Measurements from ENCODE around the gene S100B. TPM values are rescaled to one million over a fixed set of nuclear protein-coding genes. Genes with fewer than 3 reads are reported as not detected.

Gene S100B
- total and polyA plus RNA-seq, 9 of the 15 experiments (the other 6 are each of a cell fraction or from before 2014, with no cell fraction given): not detected

DNA sequence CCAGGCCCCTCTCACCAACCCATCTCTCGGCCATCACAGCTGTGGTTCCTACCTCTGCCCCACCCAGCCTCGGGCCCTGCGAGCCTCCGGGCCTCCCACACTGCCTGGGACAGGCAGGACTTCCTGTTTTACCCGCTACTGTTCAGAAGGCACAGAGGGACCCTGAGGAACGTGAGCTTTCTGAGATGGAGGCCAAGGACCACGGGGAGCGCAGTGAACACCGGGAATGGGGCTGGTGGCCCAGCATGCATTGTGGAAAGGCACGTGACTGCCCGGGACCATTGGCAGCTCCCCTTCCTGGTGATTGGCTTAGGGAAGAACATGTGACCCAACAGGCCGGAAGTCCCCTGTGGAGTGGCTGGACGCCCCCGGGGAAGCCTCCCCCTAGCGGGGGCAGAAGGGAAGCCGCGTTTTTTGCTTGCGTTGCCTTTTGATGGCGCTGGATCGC, 7.0 kb downstream of the S100B start (continued):
- TF ChIP-seq, protein P1, sequence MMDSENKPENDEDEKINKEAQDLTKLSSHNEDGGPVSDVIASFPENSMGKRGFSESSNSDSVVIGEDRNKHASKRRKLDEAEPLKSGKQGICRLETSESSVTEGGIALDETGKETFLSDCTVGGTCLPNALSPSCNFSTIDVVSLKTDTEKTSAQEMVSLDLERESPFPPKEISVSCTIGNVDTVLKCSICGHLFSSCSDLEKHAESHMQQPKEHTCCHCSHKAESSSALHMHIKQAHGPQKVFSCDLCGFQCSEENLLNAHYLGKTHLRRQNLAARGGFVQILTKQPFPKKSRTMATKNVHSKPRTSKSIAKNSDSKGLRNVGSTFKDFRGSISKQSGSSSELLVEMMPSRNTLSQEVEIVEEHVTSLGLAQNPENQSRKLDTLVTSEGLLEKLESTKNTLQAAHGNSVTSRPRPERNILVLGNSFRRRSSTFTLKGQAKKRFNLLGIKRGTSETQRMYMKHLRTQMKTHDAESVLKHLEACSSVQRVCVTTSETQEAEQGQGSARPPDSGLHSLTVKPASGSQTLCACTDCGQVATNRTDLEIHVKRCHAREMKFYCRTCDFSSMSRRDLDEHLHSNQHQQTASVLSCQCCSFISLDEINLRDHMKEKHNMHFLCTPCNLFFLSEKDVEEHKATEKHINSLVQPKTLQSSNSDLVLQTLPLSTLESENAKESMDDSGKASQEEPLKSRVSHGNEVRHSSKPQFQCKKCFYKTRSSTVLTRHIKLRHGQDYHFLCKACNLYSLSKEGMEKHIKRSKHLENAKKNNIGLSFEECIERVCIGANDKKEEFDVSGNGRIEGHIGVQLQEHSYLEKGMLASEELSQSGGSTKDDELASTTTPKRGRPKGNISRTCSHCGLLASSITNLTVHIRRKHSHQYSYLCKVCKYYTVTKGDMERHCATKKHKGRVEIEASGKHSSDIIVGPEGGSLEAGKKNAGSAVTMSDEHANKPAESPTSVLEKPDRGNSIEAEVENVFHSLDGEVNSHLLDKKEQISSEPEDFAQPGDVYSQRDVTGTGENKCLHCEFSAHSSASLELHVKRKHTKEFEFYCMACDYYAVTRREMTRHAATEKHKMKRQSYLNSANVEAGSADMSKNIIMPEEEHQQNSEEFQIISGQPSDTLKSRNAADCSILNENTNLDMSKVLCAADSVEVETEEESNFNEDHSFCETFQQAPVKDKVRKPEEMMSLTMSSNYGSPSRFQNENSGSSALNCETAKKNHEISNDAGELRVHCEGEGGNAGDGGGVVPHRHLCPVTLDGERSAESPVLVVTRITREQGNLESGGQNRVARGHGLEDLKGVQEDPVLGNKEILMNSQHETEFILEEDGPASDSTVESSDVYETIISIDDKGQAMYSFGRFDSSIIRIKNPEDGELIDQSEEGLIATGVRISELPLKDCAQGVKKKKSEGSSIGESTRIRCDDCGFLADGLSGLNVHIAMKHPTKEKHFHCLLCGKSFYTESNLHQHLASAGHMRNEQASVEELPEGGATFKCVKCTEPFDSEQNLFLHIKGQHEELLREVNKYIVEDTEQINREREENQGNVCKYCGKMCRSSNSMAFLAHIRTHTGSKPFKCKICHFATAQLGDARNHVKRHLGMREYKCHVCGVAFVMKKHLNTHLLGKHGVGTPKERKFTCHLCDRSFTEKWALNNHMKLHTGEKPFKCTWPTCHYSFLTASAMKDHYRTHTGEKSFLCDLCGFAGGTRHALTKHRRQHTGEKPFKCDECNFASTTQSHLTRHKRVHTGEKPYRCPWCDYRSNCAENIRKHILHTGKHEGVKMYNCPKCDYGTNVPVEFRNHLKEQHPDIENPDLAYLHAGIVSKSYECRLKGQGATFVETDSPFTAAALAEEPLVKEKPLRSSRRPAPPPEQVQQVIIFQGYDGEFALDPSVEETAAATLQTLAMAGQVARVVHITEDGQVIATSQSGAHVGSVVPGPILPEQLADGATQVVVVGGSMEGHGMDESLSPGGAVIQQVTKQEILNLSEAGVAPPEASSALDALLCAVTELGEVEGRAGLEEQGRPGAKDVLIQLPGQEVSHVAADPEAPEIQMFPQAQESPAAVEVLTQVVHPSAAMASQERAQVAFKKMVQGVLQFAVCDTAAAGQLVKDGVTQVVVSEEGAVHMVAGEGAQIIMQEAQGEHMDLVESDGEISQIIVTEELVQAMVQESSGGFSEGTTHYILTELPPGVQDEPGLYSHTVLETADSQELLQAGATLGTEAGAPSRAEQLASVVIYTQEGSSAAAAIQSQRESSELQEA (IDR thresholded peaks at IDR 0.05; ENCODE audit: low read depth): no peak
- TF ChIP-seq, protein P2, sequence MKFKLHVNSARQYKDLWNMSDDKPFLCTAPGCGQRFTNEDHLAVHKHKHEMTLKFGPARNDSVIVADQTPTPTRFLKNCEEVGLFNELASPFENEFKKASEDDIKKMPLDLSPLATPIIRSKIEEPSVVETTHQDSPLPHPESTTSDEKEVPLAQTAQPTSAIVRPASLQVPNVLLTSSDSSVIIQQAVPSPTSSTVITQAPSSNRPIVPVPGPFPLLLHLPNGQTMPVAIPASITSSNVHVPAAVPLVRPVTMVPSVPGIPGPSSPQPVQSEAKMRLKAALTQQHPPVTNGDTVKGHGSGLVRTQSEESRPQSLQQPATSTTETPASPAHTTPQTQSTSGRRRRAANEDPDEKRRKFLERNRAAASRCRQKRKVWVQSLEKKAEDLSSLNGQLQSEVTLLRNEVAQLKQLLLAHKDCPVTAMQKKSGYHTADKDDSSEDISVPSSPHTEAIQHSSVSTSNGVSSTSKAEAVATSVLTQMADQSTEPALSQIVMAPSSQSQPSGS (CRISPR knock-in tag; IDR thresholded peaks at IDR 0.05): no peak
- TF ChIP-seq ZNF436 (CRISPR knock-in tag; IDR thresholded peaks at IDR 0.05): no peak
- no peak for TF ChIP-seq ZNF174 (CRISPR knock-in tag; IDR thresholded peaks at IDR 0.05)
- peak in 1 of 2 experiments; percentile 53; a peak in 1 of 3 replicates for TF ChIP-seq CBX3 (IDR thresholded peaks at IDR 0.05; ENCODE audit: borderline replicate concordance in 1 of 2, low read length in 2 of 2)
- no peak for TF ChIP-seq SRSF3 (IDR thresholded peaks at IDR 0.05; ENCODE audit: insufficient read depth, low read length)
- TF ChIP-seq, protein P3, sequence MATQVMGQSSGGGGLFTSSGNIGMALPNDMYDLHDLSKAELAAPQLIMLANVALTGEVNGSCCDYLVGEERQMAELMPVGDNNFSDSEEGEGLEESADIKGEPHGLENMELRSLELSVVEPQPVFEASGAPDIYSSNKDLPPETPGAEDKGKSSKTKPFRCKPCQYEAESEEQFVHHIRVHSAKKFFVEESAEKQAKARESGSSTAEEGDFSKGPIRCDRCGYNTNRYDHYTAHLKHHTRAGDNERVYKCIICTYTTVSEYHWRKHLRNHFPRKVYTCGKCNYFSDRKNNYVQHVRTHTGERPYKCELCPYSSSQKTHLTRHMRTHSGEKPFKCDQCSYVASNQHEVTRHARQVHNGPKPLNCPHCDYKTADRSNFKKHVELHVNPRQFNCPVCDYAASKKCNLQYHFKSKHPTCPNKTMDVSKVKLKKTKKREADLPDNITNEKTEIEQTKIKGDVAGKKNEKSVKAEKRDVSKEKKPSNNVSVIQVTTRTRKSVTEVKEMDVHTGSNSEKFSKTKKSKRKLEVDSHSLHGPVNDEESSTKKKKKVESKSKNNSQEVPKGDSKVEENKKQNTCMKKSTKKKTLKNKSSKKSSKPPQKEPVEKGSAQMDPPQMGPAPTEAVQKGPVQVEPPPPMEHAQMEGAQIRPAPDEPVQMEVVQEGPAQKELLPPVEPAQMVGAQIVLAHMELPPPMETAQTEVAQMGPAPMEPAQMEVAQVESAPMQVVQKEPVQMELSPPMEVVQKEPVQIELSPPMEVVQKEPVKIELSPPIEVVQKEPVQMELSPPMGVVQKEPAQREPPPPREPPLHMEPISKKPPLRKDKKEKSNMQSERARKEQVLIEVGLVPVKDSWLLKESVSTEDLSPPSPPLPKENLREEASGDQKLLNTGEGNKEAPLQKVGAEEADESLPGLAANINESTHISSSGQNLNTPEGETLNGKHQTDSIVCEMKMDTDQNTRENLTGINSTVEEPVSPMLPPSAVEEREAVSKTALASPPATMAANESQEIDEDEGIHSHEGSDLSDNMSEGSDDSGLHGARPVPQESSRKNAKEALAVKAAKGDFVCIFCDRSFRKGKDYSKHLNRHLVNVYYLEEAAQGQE (IDR thresholded peaks at IDR 0.05; ENCODE audit: borderline replicate concordance): 0 out of 2 replicates have a peak, but pooled peaks have one; percentile 9
- TF ChIP-seq, protein P3 (CRISPR knock-in tag; IDR thresholded peaks at IDR 0.05; ENCODE audit: low read depth): no peak
- no peak; the same call in 1 of the 2 replicates for TF ChIP-seq EGR1 (conservative IDR thresholded peaks at IDR 0.05)

All from K562 (cell line).